H9 (cell line): ENCODE measurements around the gene ATP10B. TPM values are rescaled to one million over a fixed set of nuclear protein-coding genes. Genes with fewer than 3 reads are reported as not detected.
"Not testable (repeated sequence)": the region's sequence is repeated elsewhere in the genome, so short reads cannot be mapped to it uniquely, and the experiment has no call there.

Experiments
- DNase-seq: peaks from one replicate; pipeline ENCODE4 v3.0.0-alpha.2; 2017
- H2AFZ ChIP-seq: one replicate; pipeline ENCODE4 v1.6.1; 2013; ENCODE audit warnings: mild to moderate bottlenecking, low read length, control low read depth, moderate library complexity
- H2AK5ac ChIP-seq: 2 replicates; pipeline ENCODE4 v1.6.1; 2013; ENCODE audit warnings: low read length, control low read depth, mixed read lengths; ENCODE audit not compliant: insufficient read length
- H2BK120ac ChIP-seq: one replicate; pipeline ENCODE4 v1.6.1; 2013; ENCODE audit warnings: low read depth, mild to moderate bottlenecking, low read length, control low read depth, inconsistent platforms; ENCODE audit not compliant: poor library complexity, severe bottlenecking
- H2BK12ac ChIP-seq: 2 replicates; pipeline ENCODE4 v1.6.1; 2013; ENCODE audit warnings: low read length, control low read depth, mixed read lengths, low read depth; ENCODE audit not compliant: insufficient read length
- H2BK15ac ChIP-seq: 2 replicates; pipeline ENCODE4 v1.6.1; 2013; ENCODE audit warnings: low read depth, low read length, control low read depth
- H2BK20ac ChIP-seq: one replicate; pipeline ENCODE4 v1.6.1; 2013; ENCODE audit warnings: low read depth, mild to moderate bottlenecking, low read length, control low read depth, inconsistent platforms; ENCODE audit not compliant: poor library complexity, severe bottlenecking
- H2BK5ac ChIP-seq: 2 replicates; pipeline ENCODE4 v1.6.1; 2013; ENCODE audit warnings: low read length, control low read depth, mixed read lengths; ENCODE audit not compliant: insufficient read length
- H3K14ac ChIP-seq: 2 replicates; pipeline ENCODE4 v1.6.1; 2013; ENCODE audit warnings: low read length, control low read depth; ENCODE audit not compliant: insufficient read depth
- H3K18ac ChIP-seq: 2 replicates; pipeline ENCODE4 v1.6.1; 2013; ENCODE audit warnings: low read depth, mild to moderate bottlenecking, mixed read lengths, low read length, control low read depth; ENCODE audit not compliant: insufficient read length
- H3K23ac ChIP-seq: 2 replicates; pipeline ENCODE4 v1.6.1; 2013; ENCODE audit warnings: low read length, control low read depth, mixed read lengths, low read depth; ENCODE audit not compliant: insufficient read length
- H3K23me2 ChIP-seq: 2 replicates; pipeline ENCODE4 v1.6.1; 2013; ENCODE audit warnings: low read depth, mild to moderate bottlenecking, mixed read lengths, low read length, control low read depth; ENCODE audit not compliant: insufficient read length, poor library complexity, severe bottlenecking
- H3K27ac ChIP-seq: 2 replicates; pipeline ENCODE4 v1.5.1; 2013; ENCODE audit warnings: low read length, control low read depth, mixed read lengths, low read depth; ENCODE audit not compliant: insufficient read length
- H3K27me3 ChIP-seq: 2 replicates; pipeline ENCODE4 v1.6.1; 2013; ENCODE audit warnings: low read length, control low read depth, inconsistent platforms; ENCODE audit not compliant: insufficient read depth
- H3K4ac ChIP-seq: 2 replicates; pipeline ENCODE4 v1.6.1; 2013; ENCODE audit warnings: low read depth, mild to moderate bottlenecking, control low read depth, inconsistent platforms, low read length, moderate library complexity
- H3K4me1 ChIP-seq: 2 replicates; pipeline ENCODE4 v1.6.1; 2013; ENCODE audit warnings: low read length, control low read depth, inconsistent platforms; ENCODE audit not compliant: insufficient read depth
- H3K4me2 ChIP-seq: 2 replicates; pipeline ENCODE4 v1.6.1; 2013; ENCODE audit warnings: low read length, control low read depth, mixed read lengths; ENCODE audit not compliant: insufficient read length, insufficient read depth
- H3K56ac ChIP-seq: 2 replicates; pipeline ENCODE4 v1.6.1; 2013; ENCODE audit warnings: low read depth, mild to moderate bottlenecking, mixed read lengths, low read length, control low read depth; ENCODE audit not compliant: insufficient read length
- H3K79me1 ChIP-seq: 2 replicates; pipeline ENCODE4 v1.6.1; 2013; ENCODE audit warnings: low read depth, mild to moderate bottlenecking, moderate library complexity, low read length, control low read depth, inconsistent platforms; ENCODE audit not compliant: insufficient read depth, poor library complexity, severe bottlenecking
- H3K79me2 ChIP-seq: 2 replicates; pipeline ENCODE4 v1.6.1; 2013; ENCODE audit warnings: low read length, control low read depth, inconsistent platforms; ENCODE audit not compliant: insufficient read depth
- H3K9ac ChIP-seq: 2 replicates; pipeline ENCODE4 v1.6.1; 2013; ENCODE audit warnings: low read length, control low read depth, mixed read lengths; ENCODE audit not compliant: insufficient read length; ENCODE audit errors: extremely low read depth
- H3K9me3 ChIP-seq: one replicate; pipeline ENCODE4 v1.6.1; 2013; ENCODE audit warnings: low read depth, low read length, inconsistent platforms; ENCODE audit not compliant: control insufficient read depth
- H3T11ph ChIP-seq: one replicate; pipeline ENCODE4 v1.6.1; 2013; ENCODE audit warnings: mild to moderate bottlenecking, low read length, control low read depth, inconsistent platforms
- H4K20me1 ChIP-seq: one replicate; pipeline ENCODE4 v1.6.1; 2013; ENCODE audit not compliant: control insufficient read depth, insufficient read length, insufficient read depth
- H4K5ac ChIP-seq: 2 replicates; pipeline ENCODE4 v1.6.1; 2013; ENCODE audit warnings: low read depth, mild to moderate bottlenecking, mixed read lengths, low read length, control low read depth; ENCODE audit not compliant: insufficient read length
- H4K8ac ChIP-seq: replicated peaks from 2 replicates; pipeline ENCODE4 v1.6.1; 2013; ENCODE audit warnings: low read length, control low read depth, mixed read lengths, low read depth; ENCODE audit not compliant: insufficient read length
- H4K91ac ChIP-seq: 2 replicates; pipeline ENCODE4 v1.6.1; 2013; ENCODE audit warnings: low read depth, mild to moderate bottlenecking, moderate library complexity, mixed read lengths, low read length, control low read depth; ENCODE audit not compliant: insufficient read length
- H3K27ac Mint-ChIP-seq, 3 experiments: 2 replicates in 2 of 3; 3 replicates in 1 of 3; pipeline ENCODE4 v1.8.0; 2020 to 2021; ENCODE audit warnings: mixed read lengths in 3 of 3, mild to moderate bottlenecking in 1 of 3, moderate library complexity in 1 of 3
- H3K27me3 Mint-ChIP-seq: 2 replicates; pipeline ENCODE4 v1.8.0; 2021; ENCODE audit warnings: low read depth, mild to moderate bottlenecking, moderate library complexity, mixed read lengths
- H3K36me3 Mint-ChIP-seq, 3 experiments: 2 replicates in 2 of 3; 3 replicates in 1 of 3; pipeline ENCODE4 v1.8.0; 2020 to 2021; ENCODE audit warnings: low read depth in 3 of 3, mixed read lengths in 3 of 3; ENCODE audit not compliant: insufficient read depth in 1 of 3
- H3K4me1 Mint-ChIP-seq, 2 experiments: 2 replicates each; pipeline ENCODE4 v1.8.0; 2020; ENCODE audit warnings: mixed read lengths in 2 of 2
- H3K4me3 Mint-ChIP-seq, 2 experiments: 2 replicates in 1 of 2; 3 replicates in 1 of 2; pipeline ENCODE4 v1.8.0; 2020 to 2021; ENCODE audit warnings: mild to moderate bottlenecking in 2 of 2, mixed read lengths in 2 of 2, moderate library complexity in 1 of 2
- H3K9me3 Mint-ChIP-seq, 2 experiments: 2 replicates in 1 of 2; 3 replicates in 1 of 2; pipeline ENCODE4 v1.8.0; 2020; ENCODE audit warnings: mild to moderate bottlenecking in 2 of 2, mixed read lengths in 2 of 2, moderate library complexity in 1 of 2
- CTCF ChIP-seq: fragments of 200-600 bp; sonication (generic); conservative IDR thresholded peaks from 3 replicates; pipeline ENCODE4 v1.8.0; 2021; ENCODE audit warnings: antibody characterized with exemption, mild to moderate bottlenecking
- WGBS: extraction: QIAGEN DNeasy Blood & Tissue Kit; methylation state at CpG from one replicate; pipeline ENCODE4 v1.1.7; 2013; ENCODE audit warnings: missing lambda C conversion rate, low lambda C conversion rate, mixed read lengths; ENCODE audit not compliant: insufficient read length; ENCODE audit errors: extremely low coverage; 5-methylcytosine and 5-hydroxymethylcytosine counted together
- total RNA-seq: library from RNA; stranded (reverse); gene quantifications from 2 replicates; pipeline ENCODE4 v1.2.1, GENCODE V29; 2021

The ATP10B gene
- total RNA-seq, 1 experiment from 2014 or later: 0.42 TPM

- Histone ChIP-seq H2BK120ac (no peak overlapping the region), H3K4ac (no peak overlapping the region), H4K8ac (no peak overlapping the region), H2AK5ac (no peak overlapping the region), H3K4me1 (no peaks in the 10 kb centered on the region; the same call in 1 of the 2 replicates), H3K27ac (no peak overlapping the region), H3K56ac (no peak overlapping the region), H3K79me1 (no peaks in the 10 kb centered on the region), H3K4me2 (no peak overlapping the region), H3K23ac (no peak overlapping the region), H3K23me2 (no peaks in the 10 kb centered on the region), H2AFZ (no peak overlapping the region), H3K18ac (no peak overlapping the region), H3K9ac (no peak overlapping the region), H3K79me2 (no peaks in the 10 kb centered on the region), H4K91ac (no peak overlapping the region), H2BK12ac (no peak overlapping the region), H4K20me1 (no peaks in the 10 kb centered on the region), H3K14ac (no peak overlapping the region), H4K5ac (no peak overlapping the region), H2BK15ac (no peak overlapping the region), H2BK5ac (no peak overlapping the region), H3T11ph (no peak overlapping the region), H3K9me3 (no peaks in the 10 kb centered on the region), H2BK20ac (no peak overlapping the region), H3K27me3 (no peaks in the 10 kb centered on the region)
- Mint-ChIP-seq H3K4me3 (no peak overlapping the region), H3K36me3 (peaks cover 0 to 4% (median 3%) of the 10 kb centered on the region in 3 experiments; a peak in 2 of 7 replicates), H3K9me3 (peaks cover 0 to 4% of the 10 kb centered on the region in 2 experiments; a peak in 2 of 5 replicates), H3K27me3 (no peaks in the 10 kb centered on the region), H3K27ac (0 out of 7 replicates have a peak overlapping the region, but pooled peaks of 1 of the 3 experiments have one; percentile 1), H3K4me1 (peaks cover 13 to 20% of the 10 kb centered on the region in 2 experiments)
- DNase-seq: no peak
- TF ChIP-seq CTCF: no peak
- WGBS: no CpG with 5 or more reads among the region's 3 CpGs
Observed at GRCh38 chr5:160887780-160888179, 35.8 kb upstream of the ATP10B start.

- peak overlapping the region; percentile 87 to 89 for H3K4me3 Mint-ChIP-seq
- H3K9me3 ChIP-seq, DNase-seq, H3K4me1 ChIP-seq, H3K23ac ChIP-seq, H2BK120ac ChIP-seq, H3K27me3 Mint-ChIP-seq, H3K36me3 Mint-ChIP-seq, H3K79me2 ChIP-seq, H3T11ph ChIP-seq, H3K27me3 ChIP-seq, H3K56ac ChIP-seq, H3K4me2 ChIP-seq, H4K91ac ChIP-seq, H4K20me1 ChIP-seq, H3K18ac ChIP-seq, H2AK5ac ChIP-seq, H3K27ac ChIP-seq, H3K23me2 ChIP-seq, H3K9ac ChIP-seq, H3K9me3 Mint-ChIP-seq, H3K14ac ChIP-seq, H2BK12ac ChIP-seq, H2BK20ac ChIP-seq, H3K79me1 ChIP-seq, H2BK15ac ChIP-seq, H3K4ac ChIP-seq, H2BK5ac ChIP-seq, H4K5ac ChIP-seq, H2AFZ ChIP-seq, H4K8ac ChIP-seq: not testable (repeated sequence)
- no CpG with 5 or more reads among the region's 21 CpGs for WGBS
- H3K4me1 Mint-ChIP-seq: peaks cover 18 to 19% of the 10 kb centered on the region in 2 experiments
- H3K27ac Mint-ChIP-seq: peak overlapping the region in 2 of 3 experiments; percentile 77 to 96; a peak in 2 of 7 replicates
Observed at GRCh38 chr5:160873560-160874200, 21.7 kb upstream of the ATP10B start.
